ENCODE results near the gene EDC3. TPM values are rescaled to one million over a fixed set of nuclear protein-coding genes. Genes with fewer than 3 reads are reported as not detected.
A peak's percentile ranks its signal among the peaks of the same experiment; 100 is the strongest.
"Not testable (repeated sequence)": the region's sequence is repeated elsewhere in the genome, so short reads cannot be mapped to it uniquely, and the experiment has no call there.

EDC3 gene
- total RNA-seq, 1 donor from 2014 or later: 22.1 TPM

GRCh38 chr15:74648051-74648842 is 47.6 kb downstream of the EDC3 start:
- no peak for DNase-seq (ENCODE audit: low spot score)

DNA sequence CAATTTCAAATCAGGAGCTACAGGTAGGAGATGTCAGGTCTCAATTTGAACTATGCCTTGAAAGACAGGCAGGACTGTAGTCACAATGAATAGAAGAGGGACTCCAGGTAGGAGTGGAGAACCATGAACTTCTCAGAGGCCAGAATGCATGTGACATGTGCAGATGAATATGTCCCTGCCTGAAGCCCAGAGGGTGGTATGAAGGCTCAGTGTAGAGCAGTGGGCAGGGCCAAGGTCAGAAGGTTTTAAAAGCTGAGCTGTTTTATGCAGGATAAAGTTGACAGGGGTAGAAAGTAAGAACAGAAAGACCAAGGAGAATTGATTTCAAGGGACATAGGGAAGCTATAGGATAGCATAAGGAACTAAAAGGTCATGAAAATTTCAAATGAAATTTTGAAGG is 49.3 kb downstream of the EDC3 start:
- no peak for DNase-seq (ENCODE audit: low spot score)

- DNase-seq (ENCODE audit: low spot score): no peak
These were observed 52.1 kb downstream of the EDC3 start for GRCh38 chr15:74643665-74644204.

GRCh38 chr15:74642734-74643664 is 52.8 kb downstream of the EDC3 start:
- DNase-seq (ENCODE audit: low spot score): no peak

- DNase-seq (ENCODE audit: low spot score): peak; percentile 35
These were observed 53.5 kb downstream of the EDC3 start for GRCh38 chr15:74642348-74642733.

GRCh38 chr15:74641151-74641550 is 54.7 kb downstream of the EDC3 start:
- DNase-seq (ENCODE audit: low spot score): no peak

GRCh38 chr15:74636984-74637383 is 58.8 kb downstream of the EDC3 start:
- DNase-seq (ENCODE audit: low spot score): no peak

DNA sequence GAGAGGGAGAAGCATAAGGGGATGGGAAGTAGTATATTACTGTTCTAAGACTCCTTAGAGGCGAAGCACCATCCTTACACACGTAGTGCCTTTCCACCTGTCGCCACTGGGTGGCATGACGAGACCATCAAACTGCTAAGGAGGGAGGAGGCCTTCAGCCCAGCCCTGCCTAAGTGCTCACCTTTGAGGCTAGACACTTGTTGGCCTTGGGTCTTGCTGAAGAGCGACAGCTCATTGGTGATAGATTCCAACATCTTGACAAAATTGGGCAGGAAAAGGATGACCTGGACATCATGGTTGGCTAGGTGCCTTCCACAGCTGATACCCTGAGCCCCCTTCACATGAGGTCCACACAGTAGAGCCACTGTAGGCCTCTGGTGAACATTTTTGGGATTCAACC is 60.6 kb downstream of the EDC3 start:
- peak; percentile 63 for DNase-seq (ENCODE audit: low spot score)

- no peak for DNase-seq (ENCODE audit: low spot score)
These were observed 62.0 kb downstream of the EDC3 start for GRCh38 chr15:74633781-74634180.

GRCh38 chr15:74632601-74633000 is 63.2 kb downstream of the EDC3 start:
- DNase-seq (ENCODE audit: low spot score): no peak

GRCh38 chr15:74631935-74632560 is 63.8 kb downstream of the EDC3 start:
- peak; percentile 64 for DNase-seq (ENCODE audit: low spot score)

DNA sequence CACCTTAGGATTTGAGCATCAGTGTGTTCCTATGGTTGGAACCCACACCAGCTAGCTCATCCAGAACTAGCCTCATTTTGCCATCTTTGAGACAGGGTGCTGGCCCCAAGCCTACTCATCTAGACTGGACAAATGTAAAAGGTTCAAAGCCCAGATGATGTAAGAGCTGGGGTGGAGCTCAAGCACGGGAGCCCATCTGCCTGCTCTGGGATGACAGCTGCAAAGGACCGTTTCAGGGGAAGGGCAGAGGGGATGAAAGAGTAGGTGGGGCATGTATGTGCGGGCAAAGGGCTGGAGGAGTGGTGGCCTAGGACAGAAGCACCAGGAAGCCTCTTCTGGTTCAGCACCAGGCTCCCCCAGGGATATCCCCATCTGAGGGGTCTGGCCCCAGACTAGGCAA is 64.4 kb downstream of the EDC3 start:
- DNase-seq (ENCODE audit: low spot score): no peak

DNA sequence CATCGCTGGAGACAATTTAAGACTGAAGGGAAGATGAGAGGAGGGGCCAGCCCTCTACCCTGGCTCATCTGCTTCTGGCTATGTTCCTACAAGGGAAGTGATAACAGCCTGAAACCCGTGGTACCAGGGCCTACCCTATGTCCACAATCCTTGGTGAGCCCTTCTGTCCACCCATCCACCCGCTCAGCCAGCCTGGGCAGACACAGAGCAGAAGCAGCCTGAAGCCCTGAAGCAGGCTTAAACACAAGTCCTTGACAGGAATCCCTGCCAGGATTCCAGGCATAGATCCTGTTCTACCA is 64.8 kb downstream of the EDC3 start:
- no peak for DNase-seq (ENCODE audit: low spot score)

DNA sequence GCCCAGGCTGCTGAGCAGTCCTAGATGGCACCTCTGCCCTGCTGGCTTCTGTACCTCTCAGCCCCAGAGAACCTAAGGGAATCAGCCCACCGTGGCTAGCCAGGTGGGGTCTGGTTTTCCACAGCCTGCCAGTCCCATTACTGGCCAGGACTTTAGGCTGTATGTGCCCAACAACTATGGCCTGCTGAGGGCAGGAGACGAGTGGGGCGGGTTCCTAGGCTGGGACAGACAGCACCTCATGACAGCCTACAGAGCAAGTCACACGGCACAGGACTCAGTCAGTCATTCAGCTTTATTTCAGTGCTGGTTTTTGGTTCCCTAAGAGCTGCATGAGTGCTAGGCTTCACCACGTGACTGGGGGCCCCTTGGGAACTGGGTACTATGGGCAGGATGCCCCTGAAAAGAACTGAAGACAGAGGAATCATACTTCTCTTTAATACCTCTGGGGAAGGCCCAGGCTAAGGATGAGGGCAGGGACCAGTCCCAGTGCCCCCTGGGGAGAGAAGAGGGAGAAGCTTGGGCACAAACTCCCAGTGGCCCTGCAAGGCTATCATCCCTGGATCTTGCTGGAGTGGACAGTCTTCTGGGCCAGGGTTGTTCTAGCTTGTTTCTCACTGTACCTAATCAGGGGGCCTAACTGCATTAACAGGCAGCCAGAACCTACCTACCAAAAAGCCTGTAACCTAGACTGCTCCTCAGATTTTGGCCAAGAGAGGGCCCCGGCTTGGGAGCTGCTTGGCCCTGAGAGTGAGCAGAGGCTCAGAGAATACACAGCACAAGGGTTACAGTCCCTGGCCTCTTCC is 65.3 kb downstream of the EDC3 start:
- DNase-seq (ENCODE audit: low spot score): no peak

DNA sequence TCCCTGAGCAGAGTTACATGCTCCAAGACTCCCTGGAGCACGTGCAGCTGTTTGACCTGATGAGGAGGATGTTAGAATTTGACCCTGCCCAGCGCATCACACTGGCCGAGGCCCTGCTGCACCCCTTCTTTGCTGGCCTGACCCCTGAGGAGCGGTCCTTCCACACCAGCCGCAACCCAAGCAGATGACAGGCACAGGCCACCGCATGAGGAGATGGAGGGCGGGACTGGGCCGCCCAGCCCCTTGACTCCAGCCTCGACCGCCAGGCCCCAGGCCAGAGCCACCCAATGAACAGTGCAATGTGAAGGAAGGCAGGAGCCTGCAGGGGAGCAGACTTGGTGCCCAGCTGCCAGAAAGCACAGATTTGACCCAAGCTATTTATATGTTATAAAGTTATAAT is 66.1 kb downstream of the EDC3 start:
- DNase-seq (ENCODE audit: low spot score): not testable (repeated sequence)

GRCh38 chr15:74628949-74629348 is 66.9 kb downstream of the EDC3 start:
- DNase-seq (ENCODE audit: low spot score): no peak

GRCh38 chr15:74628199-74628598 is 67.6 kb downstream of the EDC3 start:
- DNase-seq (ENCODE audit: low spot score): no peak

- no peak for DNase-seq (ENCODE audit: low spot score)
These were observed 68.1 kb downstream of the EDC3 start for GRCh38 chr15:74627766-74628165.

DNA sequence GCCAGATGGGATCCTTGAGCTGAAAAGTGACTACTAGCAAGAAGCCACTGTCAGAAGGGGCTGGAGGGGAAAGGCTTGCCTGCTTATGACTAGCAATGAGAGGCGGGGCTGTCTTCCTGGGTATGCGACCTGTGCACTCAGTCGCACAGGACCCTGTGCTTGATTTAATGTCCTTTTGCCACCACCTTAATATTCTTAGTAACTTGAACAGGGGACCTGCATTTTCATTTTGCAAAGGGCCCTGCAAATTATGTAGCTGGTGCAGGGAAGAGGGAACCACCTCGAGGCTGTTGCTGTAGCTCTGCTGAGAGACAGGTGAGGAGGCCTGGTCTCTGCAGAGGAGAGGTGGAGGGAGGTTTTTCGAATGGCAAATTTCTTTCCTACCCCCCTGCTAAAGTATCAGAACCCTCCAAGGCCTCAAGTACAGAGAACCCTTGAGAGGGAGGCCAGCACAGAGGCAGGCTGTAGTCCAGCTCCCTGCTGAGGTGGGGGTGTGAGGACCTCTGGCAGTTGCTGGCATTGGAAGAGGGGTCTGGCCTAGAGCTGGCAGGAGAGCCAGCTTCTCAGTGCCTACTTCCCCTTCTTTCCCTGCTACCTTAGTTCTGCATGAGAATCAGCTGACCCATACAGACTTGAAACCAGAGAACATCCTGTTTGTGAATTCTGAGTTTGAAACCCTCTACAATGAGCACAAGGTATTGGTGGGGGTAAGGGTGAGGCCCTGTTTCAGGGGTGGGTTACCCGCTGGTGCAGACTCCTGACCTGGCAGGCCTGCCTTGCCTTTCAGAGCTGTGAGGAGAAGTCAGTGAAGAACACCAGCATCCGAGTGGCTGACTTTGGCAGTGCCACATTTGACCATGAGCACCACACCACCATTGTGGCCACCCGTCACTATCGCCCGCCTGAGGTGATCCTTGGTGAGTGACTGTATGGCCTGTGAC is 68.8 kb downstream of the EDC3 start:
- no peak for DNase-seq (ENCODE audit: low spot score)

- no peak for DNase-seq (ENCODE audit: low spot score)
These were observed 69.5 kb downstream of the EDC3 start for GRCh38 chr15:74626336-74626735.
